ENCODE data around the gene PDLIM4.

The PDLIM4 gene

DNA sequence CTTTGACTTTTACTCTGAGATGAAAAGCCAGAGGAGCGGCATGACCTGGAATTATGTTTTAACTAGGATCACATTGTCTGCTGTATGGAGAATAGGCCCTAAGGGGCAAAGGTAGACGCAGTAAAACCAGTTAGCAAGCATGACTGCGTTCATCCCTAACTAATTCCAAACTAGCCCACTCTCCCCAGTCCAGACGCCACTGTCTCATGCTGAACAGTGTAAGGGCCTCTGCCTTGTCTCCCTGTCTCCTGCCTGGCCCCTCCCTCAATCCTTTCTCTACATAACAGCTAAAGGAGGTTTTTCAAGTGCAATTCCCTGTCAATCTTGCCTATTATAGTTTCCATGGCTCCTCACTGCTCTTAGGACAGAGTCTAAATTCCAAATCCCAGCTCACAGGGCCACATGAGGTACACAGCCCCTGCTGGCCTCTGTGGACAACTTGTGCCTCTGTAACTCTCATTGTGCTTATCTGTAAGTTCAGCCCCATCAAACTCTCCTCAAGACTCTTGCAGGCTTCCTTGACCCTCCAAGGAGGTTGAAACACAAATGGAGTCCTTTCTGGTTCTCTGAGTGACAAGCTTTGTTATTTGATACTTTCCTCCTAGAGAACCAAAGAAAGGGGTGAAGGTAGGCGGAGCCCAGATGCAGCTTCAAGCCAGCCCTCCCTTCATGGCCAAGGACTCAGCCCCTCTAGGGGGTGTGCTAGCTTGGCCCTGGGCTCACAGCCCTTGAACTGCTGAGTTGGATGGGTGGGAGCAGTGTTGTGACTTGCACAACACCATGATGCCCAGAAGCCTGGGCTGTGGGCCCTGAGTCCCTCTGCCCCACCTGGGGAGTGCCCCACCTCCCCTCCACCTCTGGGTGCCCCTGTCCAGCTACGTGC is 20.7 kb downstream of the PDLIM4 start:
- TF ChIP-seq TAF1 (IDR thresholded peaks at IDR 0.05; ENCODE audit: low read depth) (no peak), ZBTB7A (IDR thresholded peaks at IDR 0.05; ENCODE audit: low read depth) (no peak), EP300 (IDR thresholded peaks at IDR 0.05; ENCODE audit: borderline replicate concordance) (no peak), CEBPB (IDR thresholded peaks at IDR 0.05) (no peak), RAD21 (IDR thresholded peaks at IDR 0.05; ENCODE audit: low read depth) (no peak), TCF12 (IDR thresholded peaks at IDR 0.05; ENCODE audit: low read depth) (no peak), YY1 (IDR thresholded peaks at IDR 0.05; ENCODE audit: low read depth) (no peak), EGR1 (IDR thresholded peaks at IDR 0.05) (no peak), NFIC (IDR thresholded peaks at IDR 0.05) (no peak), FOXM1 (IDR thresholded peaks at IDR 0.05; ENCODE audit: borderline replicate concordance, low read depth) (no peak), TEAD4 (IDR thresholded peaks at IDR 0.05) (no peak), CREB1 (IDR thresholded peaks at IDR 0.05; ENCODE audit: low read depth) (no peak)
- TF ChIP-seq, protein P1, sequence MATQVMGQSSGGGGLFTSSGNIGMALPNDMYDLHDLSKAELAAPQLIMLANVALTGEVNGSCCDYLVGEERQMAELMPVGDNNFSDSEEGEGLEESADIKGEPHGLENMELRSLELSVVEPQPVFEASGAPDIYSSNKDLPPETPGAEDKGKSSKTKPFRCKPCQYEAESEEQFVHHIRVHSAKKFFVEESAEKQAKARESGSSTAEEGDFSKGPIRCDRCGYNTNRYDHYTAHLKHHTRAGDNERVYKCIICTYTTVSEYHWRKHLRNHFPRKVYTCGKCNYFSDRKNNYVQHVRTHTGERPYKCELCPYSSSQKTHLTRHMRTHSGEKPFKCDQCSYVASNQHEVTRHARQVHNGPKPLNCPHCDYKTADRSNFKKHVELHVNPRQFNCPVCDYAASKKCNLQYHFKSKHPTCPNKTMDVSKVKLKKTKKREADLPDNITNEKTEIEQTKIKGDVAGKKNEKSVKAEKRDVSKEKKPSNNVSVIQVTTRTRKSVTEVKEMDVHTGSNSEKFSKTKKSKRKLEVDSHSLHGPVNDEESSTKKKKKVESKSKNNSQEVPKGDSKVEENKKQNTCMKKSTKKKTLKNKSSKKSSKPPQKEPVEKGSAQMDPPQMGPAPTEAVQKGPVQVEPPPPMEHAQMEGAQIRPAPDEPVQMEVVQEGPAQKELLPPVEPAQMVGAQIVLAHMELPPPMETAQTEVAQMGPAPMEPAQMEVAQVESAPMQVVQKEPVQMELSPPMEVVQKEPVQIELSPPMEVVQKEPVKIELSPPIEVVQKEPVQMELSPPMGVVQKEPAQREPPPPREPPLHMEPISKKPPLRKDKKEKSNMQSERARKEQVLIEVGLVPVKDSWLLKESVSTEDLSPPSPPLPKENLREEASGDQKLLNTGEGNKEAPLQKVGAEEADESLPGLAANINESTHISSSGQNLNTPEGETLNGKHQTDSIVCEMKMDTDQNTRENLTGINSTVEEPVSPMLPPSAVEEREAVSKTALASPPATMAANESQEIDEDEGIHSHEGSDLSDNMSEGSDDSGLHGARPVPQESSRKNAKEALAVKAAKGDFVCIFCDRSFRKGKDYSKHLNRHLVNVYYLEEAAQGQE (IDR thresholded peaks at IDR 0.05; ENCODE audit: low read depth): no peak
- TF ChIP-seq, protein P2, sequence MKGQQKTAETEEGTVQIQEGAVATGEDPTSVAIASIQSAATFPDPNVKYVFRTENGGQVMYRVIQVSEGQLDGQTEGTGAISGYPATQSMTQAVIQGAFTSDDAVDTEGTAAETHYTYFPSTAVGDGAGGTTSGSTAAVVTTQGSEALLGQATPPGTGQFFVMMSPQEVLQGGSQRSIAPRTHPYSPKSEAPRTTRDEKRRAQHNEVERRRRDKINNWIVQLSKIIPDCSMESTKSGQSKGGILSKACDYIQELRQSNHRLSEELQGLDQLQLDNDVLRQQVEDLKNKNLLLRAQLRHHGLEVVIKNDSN (IDR thresholded peaks at IDR 0.05): no peak
- TF ChIP-seq, protein P3, sequence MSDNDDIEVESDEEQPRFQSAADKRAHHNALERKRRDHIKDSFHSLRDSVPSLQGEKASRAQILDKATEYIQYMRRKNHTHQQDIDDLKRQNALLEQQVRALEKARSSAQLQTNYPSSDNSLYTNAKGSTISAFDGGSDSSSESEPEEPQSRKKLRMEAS (IDR thresholded peaks at IDR 0.05): no peak

DNA sequence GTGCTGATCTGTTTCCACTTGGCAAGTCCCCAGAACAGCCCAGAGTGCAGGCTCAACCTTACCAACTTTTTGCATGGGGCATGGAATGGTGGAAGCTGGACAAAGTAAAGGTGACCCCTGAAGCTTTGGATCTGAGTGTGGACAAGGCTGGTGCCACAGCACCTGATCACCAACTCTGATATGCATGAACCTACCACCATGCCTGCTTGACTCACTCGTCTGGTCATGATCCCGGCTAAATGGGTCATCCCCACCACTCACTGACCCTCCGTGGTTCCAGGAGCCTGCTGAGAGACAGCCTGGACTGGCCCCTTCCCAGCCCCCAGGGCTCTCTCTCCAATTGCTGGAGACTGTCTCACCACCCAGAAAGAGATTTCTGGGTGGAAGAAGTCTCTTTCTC is 22.3 kb downstream of the PDLIM4 start:
- TF ChIP-seq TCF12 (IDR thresholded peaks at IDR 0.05; ENCODE audit: low read depth) (no peak), CEBPB (IDR thresholded peaks at IDR 0.05) (no peak), YY1 (IDR thresholded peaks at IDR 0.05; ENCODE audit: low read depth) (no peak), ZBTB7A (IDR thresholded peaks at IDR 0.05; ENCODE audit: low read depth) (no peak), EGR1 (IDR thresholded peaks at IDR 0.05) (no peak), FOXM1 (IDR thresholded peaks at IDR 0.05; ENCODE audit: borderline replicate concordance, low read depth) (no peak), RAD21 (IDR thresholded peaks at IDR 0.05; ENCODE audit: low read depth) (no peak), NFIC (IDR thresholded peaks at IDR 0.05) (no peak), TAF1 (IDR thresholded peaks at IDR 0.05; ENCODE audit: low read depth) (no peak)
- TF ChIP-seq, protein P1 (IDR thresholded peaks at IDR 0.05; ENCODE audit: low read depth): no peak

DNA sequence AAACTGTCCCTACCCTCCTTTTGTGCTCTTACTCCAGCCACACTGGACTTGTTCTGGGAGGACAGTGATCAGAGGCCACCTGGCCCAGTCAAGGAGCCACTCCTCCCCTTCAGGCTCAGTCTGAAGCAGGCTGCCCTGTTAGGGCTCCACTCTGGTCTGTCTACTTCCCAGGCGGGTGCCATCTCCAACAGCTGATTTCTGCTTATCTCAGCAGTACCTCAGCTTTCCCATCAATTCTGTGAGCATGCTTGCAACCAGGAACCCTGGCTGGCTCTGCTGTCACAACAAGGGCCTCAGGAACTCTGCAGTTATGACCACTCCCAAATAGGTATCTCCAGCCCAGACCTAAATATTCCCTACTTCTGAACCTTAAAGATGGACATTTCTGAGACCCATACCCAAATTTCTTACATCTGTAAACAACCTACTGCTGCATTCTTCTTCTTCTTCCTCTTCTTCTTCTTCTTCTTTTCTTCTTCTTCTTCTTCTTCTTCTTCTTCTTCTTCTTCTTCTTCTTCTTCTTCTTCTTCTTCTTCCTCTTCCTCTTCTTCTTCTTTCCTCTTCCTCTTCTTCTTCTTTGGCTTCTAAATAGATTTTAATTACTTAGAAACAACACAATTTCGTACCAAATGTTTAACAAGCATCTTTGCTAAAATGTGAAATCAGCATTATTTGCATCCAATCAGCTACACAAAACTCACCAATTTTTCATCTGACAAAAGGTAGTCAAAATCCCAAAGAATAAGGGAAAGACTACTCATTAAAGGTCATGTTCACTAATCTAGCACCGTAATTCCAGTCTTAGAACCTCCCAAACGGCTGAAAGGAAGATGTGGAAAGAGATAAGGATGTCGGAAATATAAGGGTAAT is 23.1 kb downstream of the PDLIM4 start:
- TF ChIP-seq TEAD4 (IDR thresholded peaks at IDR 0.05): no peak

DNA sequence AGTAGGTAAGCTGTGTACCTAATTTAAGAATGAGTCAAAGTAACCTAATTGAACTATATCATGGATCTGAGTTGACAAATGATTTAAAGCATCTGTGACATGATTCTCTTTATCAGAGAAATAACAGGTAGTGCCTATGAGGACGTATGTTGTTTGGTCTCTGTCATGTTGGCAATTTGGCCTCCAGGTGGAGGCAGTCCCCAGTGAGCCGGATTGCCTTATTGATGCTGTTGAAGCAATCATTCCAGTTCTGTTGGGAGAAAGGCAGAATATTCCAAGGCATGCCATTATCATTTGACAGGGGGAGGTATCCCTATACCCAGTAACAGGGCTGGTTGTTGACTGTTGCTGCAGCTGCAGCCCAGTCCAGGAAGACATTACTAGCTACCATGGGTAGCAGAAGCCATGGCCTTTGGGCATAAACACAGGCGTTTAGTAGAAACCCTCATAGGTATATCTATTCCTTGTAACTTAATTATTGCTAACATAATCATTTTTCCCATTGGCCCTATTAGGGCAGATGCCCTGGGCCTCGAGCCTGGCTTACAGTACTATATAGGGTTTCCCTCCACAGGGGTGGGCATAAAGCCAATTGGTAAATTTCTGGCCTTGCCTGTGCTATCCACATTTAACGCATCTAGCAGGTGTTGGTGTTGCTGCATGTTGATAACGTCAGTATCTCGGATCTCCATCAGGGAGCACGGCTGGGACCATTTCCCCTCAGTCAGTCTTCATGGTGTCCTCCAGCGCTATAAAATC is 24.5 kb downstream of the PDLIM4 start:
- TF ChIP-seq TCF12 (IDR thresholded peaks at IDR 0.05; ENCODE audit: low read depth) (no peak), ZBTB7A (IDR thresholded peaks at IDR 0.05; ENCODE audit: low read depth) (no peak), RAD21 (IDR thresholded peaks at IDR 0.05; ENCODE audit: low read depth) (no peak), EP300 (IDR thresholded peaks at IDR 0.05; ENCODE audit: borderline replicate concordance) (no peak), CREB1 (IDR thresholded peaks at IDR 0.05; ENCODE audit: low read depth) (no peak), YY1 (IDR thresholded peaks at IDR 0.05; ENCODE audit: low read depth) (no peak), EGR1 (IDR thresholded peaks at IDR 0.05) (no peak), FOXM1 (IDR thresholded peaks at IDR 0.05; ENCODE audit: borderline replicate concordance, low read depth) (no peak), NFIC (IDR thresholded peaks at IDR 0.05) (no peak), TEAD4 (IDR thresholded peaks at IDR 0.05) (no peak), CEBPB (IDR thresholded peaks at IDR 0.05) (no peak), TAF1 (IDR thresholded peaks at IDR 0.05; ENCODE audit: low read depth) (no peak)
- TF ChIP-seq, protein P1 (IDR thresholded peaks at IDR 0.05; ENCODE audit: low read depth): no peak
- TF ChIP-seq, protein P2 (IDR thresholded peaks at IDR 0.05): no peak
- TF ChIP-seq, protein P3 (IDR thresholded peaks at IDR 0.05): no peak
